Measurements from ENCODE around the gene LVRN. TPM values are rescaled to one million over a fixed set of nuclear protein-coding genes. Genes with fewer than 3 reads are reported as not detected.

Gene LVRN
- total RNA-seq, 1 experiment from 2014 or later = 0.09 TPM

DNA sequence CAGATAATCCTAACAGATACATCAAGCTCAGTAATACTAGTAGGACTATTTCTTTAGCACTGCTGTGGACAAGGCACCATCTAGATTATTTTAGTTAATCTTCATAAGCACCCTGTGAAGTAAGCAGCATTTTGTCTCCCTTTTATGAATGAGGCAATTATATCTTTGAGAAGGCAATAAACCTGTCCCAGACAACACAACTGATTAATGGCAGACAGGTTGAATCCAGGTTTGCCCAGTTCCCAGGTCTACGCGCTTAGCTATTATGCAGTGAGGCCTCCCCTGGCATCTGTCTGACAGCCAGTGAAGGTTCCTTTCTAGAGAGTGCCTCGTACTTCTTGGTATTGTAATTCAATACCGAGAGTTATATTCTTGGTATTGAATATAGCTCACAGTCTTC, 9.7 kb upstream of the LVRN start:
- no peak overlapping the region for H4K5ac ChIP-seq (ENCODE audit: insufficient read length, low read depth, low read length)
- H4K8ac ChIP-seq (replicated peaks; ENCODE audit: insufficient read length, low read depth, low read length) = no peak overlapping the region
- no peak overlapping the region for H4K91ac ChIP-seq (ENCODE audit: insufficient read length, low read depth, low read length)
- no peak overlapping the region for H3K4me2 ChIP-seq (ENCODE audit: insufficient read depth, insufficient read length, low read length)
- no peak overlapping the region for H2BK5ac ChIP-seq (ENCODE audit: insufficient read length, low read length)
- no peak overlapping the region for H3K23ac ChIP-seq (ENCODE audit: insufficient read length, low read depth, low read length)
- H3K4ac ChIP-seq (ENCODE audit: low read depth, low read length) = no peak overlapping the region
- H3T11ph ChIP-seq (ENCODE audit: low read length) = no peak overlapping the region
- WGBS (ENCODE audit: extremely low coverage, insufficient read length, low lambda C conversion rate) = no CpG with 5 or more reads among the region's 4 CpGs
- no peaks in the 10 kb centered on the region for H3K4me1 ChIP-seq (ENCODE audit: insufficient read depth, low read length)
- no peaks in the 10 kb centered on the region for H3K9me3 ChIP-seq (ENCODE audit: control insufficient read depth, low read depth, low read length)
- no peaks in the 10 kb centered on the region for H4K20me1 ChIP-seq (ENCODE audit: control insufficient read depth, insufficient read depth, insufficient read length)
- peaks cover 28 to 30% of the 10 kb centered on the region in 2 experiments for H3K4me1 Mint-ChIP-seq
- H2BK120ac ChIP-seq (ENCODE audit: low read depth, low read length, poor library complexity, severe bottlenecking) = no peak overlapping the region
- no peak overlapping the region for H2BK15ac ChIP-seq (ENCODE audit: low read depth, low read length)
- H3K79me1 ChIP-seq (ENCODE audit: insufficient read depth, low read depth, low read length, poor library complexity, severe bottlenecking) = no peaks in the 10 kb centered on the region
- H3K9ac ChIP-seq (ENCODE audit: extremely low read depth, insufficient read length, low read length) = no peak overlapping the region
- H3K9me3 Mint-ChIP-seq = no peaks in the 10 kb centered on the region
- no peak overlapping the region for H3K4me3 Mint-ChIP-seq
- H2BK12ac ChIP-seq (ENCODE audit: insufficient read length, low read depth, low read length) = no peak overlapping the region
- no peak overlapping the region for H2AFZ ChIP-seq (ENCODE audit: low read length)
- no peak overlapping the region for H3K56ac ChIP-seq (ENCODE audit: insufficient read length, low read depth, low read length)
- no peak overlapping the region for H2AK5ac ChIP-seq (ENCODE audit: insufficient read length, low read length)
- H3K27me3 ChIP-seq (ENCODE audit: insufficient read depth, low read length) = no peaks in the 10 kb centered on the region
- H3K18ac ChIP-seq (ENCODE audit: insufficient read length, low read depth, low read length) = no peak overlapping the region
- H2BK20ac ChIP-seq (ENCODE audit: low read depth, low read length, poor library complexity, severe bottlenecking) = no peak overlapping the region
- H3K36me3 Mint-ChIP-seq (ENCODE audit: insufficient read depth in 1 of 3, low read depth in 3 of 3) = no peaks in the 10 kb centered on the region
- no peak for DNase-seq
- no peaks in the 10 kb centered on the region for H3K27me3 Mint-ChIP-seq (ENCODE audit: low read depth)
- no peaks in the 10 kb centered on the region for H3K23me2 ChIP-seq (ENCODE audit: insufficient read length, low read depth, low read length, poor library complexity, severe bottlenecking)
- TF ChIP-seq, protein P1, sequence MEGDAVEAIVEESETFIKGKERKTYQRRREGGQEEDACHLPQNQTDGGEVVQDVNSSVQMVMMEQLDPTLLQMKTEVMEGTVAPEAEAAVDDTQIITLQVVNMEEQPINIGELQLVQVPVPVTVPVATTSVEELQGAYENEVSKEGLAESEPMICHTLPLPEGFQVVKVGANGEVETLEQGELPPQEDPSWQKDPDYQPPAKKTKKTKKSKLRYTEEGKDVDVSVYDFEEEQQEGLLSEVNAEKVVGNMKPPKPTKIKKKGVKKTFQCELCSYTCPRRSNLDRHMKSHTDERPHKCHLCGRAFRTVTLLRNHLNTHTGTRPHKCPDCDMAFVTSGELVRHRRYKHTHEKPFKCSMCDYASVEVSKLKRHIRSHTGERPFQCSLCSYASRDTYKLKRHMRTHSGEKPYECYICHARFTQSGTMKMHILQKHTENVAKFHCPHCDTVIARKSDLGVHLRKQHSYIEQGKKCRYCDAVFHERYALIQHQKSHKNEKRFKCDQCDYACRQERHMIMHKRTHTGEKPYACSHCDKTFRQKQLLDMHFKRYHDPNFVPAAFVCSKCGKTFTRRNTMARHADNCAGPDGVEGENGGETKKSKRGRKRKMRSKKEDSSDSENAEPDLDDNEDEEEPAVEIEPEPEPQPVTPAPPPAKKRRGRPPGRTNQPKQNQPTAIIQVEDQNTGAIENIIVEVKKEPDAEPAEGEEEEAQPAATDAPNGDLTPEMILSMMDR (conservative IDR thresholded peaks at IDR 0.05) = no peak
- no peak overlapping the region for H3K14ac ChIP-seq (ENCODE audit: insufficient read depth, low read length)
- no peak overlapping the region for H3K27ac ChIP-seq (ENCODE audit: insufficient read length, low read depth, low read length)
- no peak overlapping the region for H3K27ac Mint-ChIP-seq
- no peaks in the 10 kb centered on the region for H3K79me2 ChIP-seq (ENCODE audit: insufficient read depth, low read length)

Data from H9 (cell line).